Heart left ventricle (tissue), 16 donors: ENCODE data around the gene MRPL49. TPM values are rescaled to one million over a fixed set of nuclear protein-coding genes. Genes with fewer than 3 reads are reported as not detected.
A peak's percentile ranks its signal among the peaks of the same experiment; 100 is the strongest.

ENCODE experiments used
- ATAC-seq, 4 donors: fragments of 200-7000 bp; cut with Tn5 transposase; one replicate each; pipeline ENCODE4 v1.9.1; 2020 to 2022; ENCODE audit warnings: moderate library complexity in 4 of 4, mild to moderate bottlenecking in 3 of 4, moderate number of reproducible peaks in 1 of 4
- DNase-seq, 5 donors: peaks; one replicate each; pipeline ENCODE4 v3.0.0-alpha.2; 2020
- H3K27ac ChIP-seq, 12 donors: fragments of 200-600 bp; sonication (generic) in 4 of 12; one replicate each; pipeline versions ENCODE4 v1.5.0 to v1.8.0; 2016 to 2022; ENCODE audit warnings: mild to moderate bottlenecking in 2 of 12
- H3K27me3 ChIP-seq, 9 donors: fragments of 200-600 bp; sonication (generic) in 2 of 9; one replicate each; pipeline versions ENCODE4 v1.5.1 to v1.8.0; 2016 to 2022; ENCODE audit warnings: mild to moderate bottlenecking in 3 of 9
- H3K36me3 ChIP-seq, 9 donors: fragments of 200-600 bp; sonication (generic) in 2 of 9; one replicate each; pipeline versions ENCODE4 v1.5.0 to v1.8.0; 2018 to 2022; ENCODE audit warnings: mild to moderate bottlenecking in 2 of 9
- H3K4me1 ChIP-seq, 12 donors: fragments of 200-600 bp; sonication (generic) in 4 of 12; one replicate each; pipeline versions ENCODE4 v1.5.0 to v1.8.0; 2016 to 2022; ENCODE audit warnings: mild to moderate bottlenecking in 3 of 12
- H3K4me3 ChIP-seq, 12 donors: fragments of 200-600 bp; sonication (generic) in 4 of 12; one replicate each; pipeline versions ENCODE4 v1.5.0 to v1.8.0; 2017 to 2022; ENCODE audit warnings: mild to moderate bottlenecking in 9 of 12, moderate library complexity in 4 of 12
- H3K9me3 ChIP-seq, 12 donors: fragments of 200-600 bp; sonication (generic) in 4 of 12; one replicate each; pipeline versions ENCODE4 v1.5.0 to v1.8.0; 2016 to 2022; ENCODE audit warnings: mild to moderate bottlenecking in 1 of 12
- CTCF ChIP-seq, 12 donors: fragments of 200-600 bp; sonication (generic) in 4 of 12; IDR thresholded peaks; one replicate each; pipeline versions ENCODE4 v1.5.0 to v1.8.0; 2018 to 2022; ENCODE audit warnings: antibody characterized with exemption in 12 of 12, mild to moderate bottlenecking in 5 of 12
- POLR2A ChIP-seq, 2 donors: fragments of 450-650 bp; IDR thresholded peaks; one replicate each; pipeline ENCODE4 v1.6.1; 2017; ENCODE audit warnings: antibody characterized with exemption in 2 of 2, mild to moderate bottlenecking in 2 of 2, moderate library complexity in 2 of 2
- WGBS, 4 donors: extraction: QIAGEN DNeasy Blood & Tissue Kit in 2 of 4; methylation state at CpG; one replicate each; pipeline versions ENCODE4 v1.1.5 to v1.1.7; 2013 to 2018; 5-methylcytosine and 5-hydroxymethylcytosine counted together
- intact Hi-C, 10 donors: fragments of 100-400 bp; cut with DNase I; formaldehyde crosslinking; loops; one replicate each; pipeline versions ENCODE4 v1.11.1 to v1.14.2; 2022
- polyA plus RNA-seq, 2 donors: library from polyadenylated mRNA; stranded (reverse); fragments of 200-250 nt; gene quantifications; one replicate each; pipeline ENCODE4 v1.2.3, GENCODE V29; 2013
- total RNA-seq, 9 donors: library from RNA; depleted of rRNA in 2 of 9; stranded (reverse); fragments of >200 nt in 2 of 9; fragmentation: NEBNext Ultra II Directional in 3 of 9; extraction: Animal tissue kit (Norgen Biotek cat#: 25700) in 3 of 9; gene quantifications; one replicate each; pipeline versions ENCODE4 v1.1.0 to v1.2.4, GENCODE V29; 2016 to 2023
- donor health status: ischemic (EF 13 %, LVEDD 7.1; RV severe dilation, severe dysfunction).
- donor health status: healthy with polysubstance abuse.
- donor health status: DM: no; HTN: yes; CAD: no.
- donor health status: DM: no; HTN: no; CAD: no.
- donor health status: ischemic (EF 25% LVEDD 6.9; RV normal size, moderate dysfunction).
- donor health status: ischemic (EF 25% LVEDD 5.7; RV mildly dilated, moderate dysfunction).
- donor health status: healthy.
- donor health status: DM: yes; HTN: yes; CAD: no.
- donor health status: ischemic (EF 35%, LVEDD 5.7; RV mildly dilated, moderate dysfunction).
- donor health status: nonischemic (EF 11% LVEDD 7.7; RV severe dilation, severe dysfunction).
- donor health status: DM: yes; HTN: yes; CAD: no.
- donor health status: PGD.
- donor health status: ischemic (EF 29% LVEDD 5.4; RV normal size, mild dysfunction).
- donor health status: nonischemic (EF 23%, LVEDD 6.1; RV moderate dilation, normal function).

Gene MRPL49
- total and polyA plus RNA-seq, 11 donors, result 13.7 to 66.6 (median 42.1) TPM

- ATAC-seq (no peak), DNase-seq (no peak)
- H3K36me3 ChIP-seq, result peaks cover 0 to 50% (median 40%) of the 10 kb centered on the region in 9 donors
- no peaks in the 10 kb centered on the region for H3K27me3 ChIP-seq
- TF ChIP-seq CTCF (IDR thresholded peaks at IDR 0.05) (no peak), POLR2A (IDR thresholded peaks at IDR 0.05) (no peak)
- no peak overlapping the region for H3K4me3 ChIP-seq
- intact Hi-C loops, result loop anchor here (2.0 to 10.0 kb wide), 11 partner anchors 65 to 345 kb away; partner anchors contain the start of genes ARL2 (in 5 of the 10), CDC42BPG (in 2 of the 10), CAPN1 (in 1 of the 10) and DPF2 (in 1 of the 10)
- H3K9me3 ChIP-seq, result no peaks in the 10 kb centered on the region
- H3K27ac ChIP-seq, result peak overlapping the region in 1 of 12 donors; percentile 66
- H3K4me1 ChIP-seq, result peaks cover 0 to 55% (median 36%) of the 10 kb centered on the region in 12 donors
Measured at GRCh38 chr11:65119670-65119995, 2.5 kb upstream of the MRPL49 start.

GRCh38 chr11:65120831-65121230 lies 1.3 kb upstream of the MRPL49 start:
- peak overlapping the region in 10 of 12 donors; percentile 76 to 96 (median 89) for H3K27ac ChIP-seq
- ATAC-seq, result no peak
- intact Hi-C loops, result loop anchor here in 4 of 10 donors (2.0 to 10.0 kb wide), 3 partner anchors 36 to 196 kb away; partner anchors contain the start of genes CAPN1 (in 2 of the 4), CDCA5 (in 1 of the 4), PPP2R5B (in 1 of the 4) and ZFPL1 (in 1 of the 4)
- peaks cover 0 to 57% (median 52%) of the 10 kb centered on the region in 9 donors for H3K36me3 ChIP-seq
- 57 to 75% (median 60%) methylated on average over 3 of the region's 3 CpGs for WGBS, 4 donors
- no peaks in the 10 kb centered on the region for H3K27me3 ChIP-seq
- TF ChIP-seq CTCF (IDR thresholded peaks at IDR 0.05), result no peak
- peak overlapping the region in 11 of 12 donors; percentile 72 to 98 (median 85) for H3K4me3 ChIP-seq
- no peak for DNase-seq
- peaks cover 0 to 48% (median 34%) of the 10 kb centered on the region in 12 donors for H3K4me1 ChIP-seq
- no peaks in the 10 kb centered on the region for H3K9me3 ChIP-seq

- intact Hi-C loops, result loop anchor here in 4 of 10 donors (2.0 to 10.0 kb wide), 3 partner anchors 37 to 197 kb away; partner anchors contain the start of genes CAPN1 (in 2 of the 4), CDCA5 (in 1 of the 4), PPP2R5B (in 1 of the 4) and ZFPL1 (in 1 of the 4)
- ATAC-seq (no peak), DNase-seq (peak in 1 of 5 donors; percentile 15)
Measured at GRCh38 chr11:65121447-65121864, 665 bp upstream of the MRPL49 start.

More at GRCh38 chr11:65121447-65121864, 665 bp upstream of the MRPL49 start:
- WGBS, 4 donors, result 0 to 2% (median 1%) methylated on average over 21 to 22 of the region's 22 CpGs
- peak overlapping the region; percentile 70 to 98 (median 84) for H3K4me3 ChIP-seq
- no peaks in the 10 kb centered on the region for H3K27me3 ChIP-seq
- H3K9me3 ChIP-seq, result no peaks in the 10 kb centered on the region
- TF ChIP-seq CTCF (IDR thresholded peaks at IDR 0.05), result no peak
- no peak for TF ChIP-seq POLR2A (IDR thresholded peaks at IDR 0.05)
- peak overlapping the region; percentile 11 to 96 (median 87) for H3K27ac ChIP-seq
- H3K4me1 ChIP-seq, result peaks cover 0 to 42% (median 28%) of the 10 kb centered on the region in 12 donors
- peaks cover 0 to 59% (median 55%) of the 10 kb centered on the region in 9 donors for H3K36me3 ChIP-seq
